Right lobe of liver (tissue), 4 donors: ENCODE data around the gene FAM227B.

Experiments
- POLR2A ChIP-seq: fragments of 450-650 bp; IDR thresholded peaks from one replicate; pipeline ENCODE4 v1.6.1; 2017; ENCODE audit warnings: antibody characterized with exemption, mild to moderate bottlenecking
- TF ChIP-seq, protein P1 (sequence below), 4 donors: fragments of 200-600 bp in 3 of 4; fragments of 450-650 bp in 1 of 4; IDR thresholded peaks; one replicate each; pipeline versions ENCODE4 v1.5.1 to v1.8.0; 2016 to 2022; ENCODE audit warnings: antibody characterized with exemption in 4 of 4, mild to moderate bottlenecking in 2 of 4
- donor health status: DM: no; HTN: no; CAD: no.
- donor health status: DM: no; HTN: no; CAD: no.
- donor health status: DM: no; HTN: yes; CAD: no.

DNA sequence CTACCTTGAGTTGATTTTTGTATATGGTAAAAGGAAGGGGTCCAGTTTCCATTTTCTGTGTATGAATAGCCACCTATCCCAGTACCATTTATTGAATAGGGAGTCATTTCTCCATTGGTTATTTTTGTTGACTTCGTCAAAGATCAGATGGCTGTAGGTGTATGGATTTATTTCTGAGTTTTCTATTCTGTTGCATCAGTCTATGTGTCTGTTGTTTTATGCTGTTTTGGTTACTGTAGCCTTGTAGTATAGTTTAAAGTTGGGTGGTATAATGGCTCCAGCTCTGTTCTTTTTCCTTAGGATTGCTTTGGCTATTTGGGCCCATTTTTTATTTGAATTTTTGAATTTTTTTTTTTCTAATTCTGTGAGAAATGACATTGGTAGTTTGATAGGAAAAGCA is 323.0 kb downstream of the FAM227B start:
- TF ChIP-seq, protein P1, sequence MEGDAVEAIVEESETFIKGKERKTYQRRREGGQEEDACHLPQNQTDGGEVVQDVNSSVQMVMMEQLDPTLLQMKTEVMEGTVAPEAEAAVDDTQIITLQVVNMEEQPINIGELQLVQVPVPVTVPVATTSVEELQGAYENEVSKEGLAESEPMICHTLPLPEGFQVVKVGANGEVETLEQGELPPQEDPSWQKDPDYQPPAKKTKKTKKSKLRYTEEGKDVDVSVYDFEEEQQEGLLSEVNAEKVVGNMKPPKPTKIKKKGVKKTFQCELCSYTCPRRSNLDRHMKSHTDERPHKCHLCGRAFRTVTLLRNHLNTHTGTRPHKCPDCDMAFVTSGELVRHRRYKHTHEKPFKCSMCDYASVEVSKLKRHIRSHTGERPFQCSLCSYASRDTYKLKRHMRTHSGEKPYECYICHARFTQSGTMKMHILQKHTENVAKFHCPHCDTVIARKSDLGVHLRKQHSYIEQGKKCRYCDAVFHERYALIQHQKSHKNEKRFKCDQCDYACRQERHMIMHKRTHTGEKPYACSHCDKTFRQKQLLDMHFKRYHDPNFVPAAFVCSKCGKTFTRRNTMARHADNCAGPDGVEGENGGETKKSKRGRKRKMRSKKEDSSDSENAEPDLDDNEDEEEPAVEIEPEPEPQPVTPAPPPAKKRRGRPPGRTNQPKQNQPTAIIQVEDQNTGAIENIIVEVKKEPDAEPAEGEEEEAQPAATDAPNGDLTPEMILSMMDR (IDR thresholded peaks at IDR 0.05), result no peak
- no peak for TF ChIP-seq POLR2A
